H1 (cell line): ENCODE data around the gene RPTOR. TPM values are rescaled to one million over a fixed set of nuclear protein-coding genes. Genes with fewer than 3 reads are reported as not detected.

Source experiments
- CTCF ChIA-PET: fragments of 300-600 bp; sonication (Branson Sonifier 250); formaldehyde crosslinking; loops from one replicate; lab custom pipeline; 2021; ENCODE audit not compliant: partially characterized antibody; lab: Charles Lee
- POLR2A ChIA-PET: fragments of 300-600 bp; sonication (Branson Sonifier 250); formaldehyde crosslinking; loops from one replicate; lab custom pipeline; 2021; ENCODE audit warnings: inconsistent platforms; ENCODE audit not compliant: partially characterized antibody; lab: Charles Lee
- DNase-seq, 2 experiments: peaks; one replicate each; pipeline versions ENCODE4 v3.0.0 to v3.0.0-alpha.2; 2010 to 2022; ENCODE audit warnings: low spot score in 2 of 2, low read depth in 1 of 2, mixed read lengths in 1 of 2
- FAIRE-seq: peaks from 2 replicates; lab custom pipeline; 2011; peaks lifted over from hg19 to GRCh38; lab: Jason Lieb, UNC
- H2AFZ ChIP-seq: 2 replicates; pipeline ENCODE4 v1.8.1; 2012; ENCODE audit warnings: low read length, inconsistent platforms
- H2AK5ac ChIP-seq: 2 replicates; pipeline ENCODE4 v1.6.1; 2013; ENCODE audit warnings: low read depth, low read length
- H2BK120ac ChIP-seq: replicated peaks from 2 replicates; pipeline ENCODE3; 2013; ENCODE audit warnings: low read depth, low read length, inconsistent platforms
- H2BK12ac ChIP-seq: 2 replicates; pipeline ENCODE4 v1.6.1; 2013; ENCODE audit warnings: low read depth, low read length
- H2BK15ac ChIP-seq: 2 replicates; pipeline ENCODE4 v1.6.1; 2013; ENCODE audit warnings: low read length
- H2BK20ac ChIP-seq: 2 replicates; pipeline ENCODE4 v1.6.1; 2013; ENCODE audit warnings: low read length
- H2BK5ac ChIP-seq: 2 replicates; pipeline ENCODE4 v1.6.1; 2013; ENCODE audit warnings: low read depth, low read length
- H3K14ac ChIP-seq: 2 replicates; pipeline ENCODE4 v1.6.1; 2013; ENCODE audit warnings: inconsistent platforms; ENCODE audit not compliant: insufficient read length
- H3K18ac ChIP-seq: 2 replicates; pipeline ENCODE4 v1.6.1; 2013; ENCODE audit warnings: low read length; ENCODE audit errors: extremely low read depth
- H3K23ac ChIP-seq: 2 replicates; pipeline ENCODE4 v1.6.1; 2013; ENCODE audit warnings: inconsistent platforms; ENCODE audit not compliant: insufficient read length
- H3K23me2 ChIP-seq: 2 replicates; pipeline ENCODE4 v1.6.1; 2013; ENCODE audit warnings: low read depth, low read length
- H3K27ac ChIP-seq: 2 replicates; pipeline ENCODE4 v1.6.1; 2011; ENCODE audit warnings: low read depth, low read length, inconsistent platforms
- H3K27me3 ChIP-seq, 4 experiments: replicated peaks in 1 of 4; 1 replicate in 1 of 4; 2 replicates in 3 of 4; pipeline versions ENCODE4 v1.6.1 to v1.8.1; 2011 to 2013; ENCODE audit warnings: low read length in 3 of 4, mild to moderate bottlenecking in 3 of 4, inconsistent platforms in 2 of 4, mixed read lengths in 2 of 4, moderate library complexity in 1 of 4; ENCODE audit not compliant: control insufficient read depth in 3 of 4, insufficient read depth in 3 of 4; ENCODE audit errors: extremely low read depth in 1 of 4
- H3K36me3 ChIP-seq, 4 experiments: 2 replicates each; pipeline versions ENCODE4 v1.6.1 to v1.8.1; 2011 to 2013; ENCODE audit warnings: mild to moderate bottlenecking in 4 of 4, low read length in 3 of 4, moderate library complexity in 2 of 4, control low read depth in 1 of 4, inconsistent platforms in 1 of 4; ENCODE audit not compliant: insufficient read depth in 4 of 4, control insufficient read depth in 2 of 4
- H3K4ac ChIP-seq: replicated peaks from 2 replicates; pipeline ENCODE3; 2013; ENCODE audit warnings: low read length, low read depth, mixed read lengths, inconsistent platforms; ENCODE audit not compliant: insufficient read length
- H3K4me1 ChIP-seq, 4 experiments: replicated peaks in 1 of 4; 1 replicate in 1 of 4; 2 replicates in 3 of 4; pipeline versions ENCODE4 v1.6.1 to v1.8.1; 2011 to 2013; ENCODE audit warnings: low read length in 3 of 4, inconsistent platforms in 2 of 4, mixed read lengths in 1 of 4; ENCODE audit not compliant: insufficient read depth in 4 of 4, control insufficient read depth in 3 of 4
- H3K4me2 ChIP-seq, 2 experiments: 2 replicates each; pipeline versions ENCODE4 v1.6.1 to v1.8.1; 2011 to 2013; ENCODE audit warnings: low read depth in 2 of 2, low read length in 2 of 2, control low read depth in 1 of 2, inconsistent platforms in 1 of 2, mild to moderate bottlenecking in 1 of 2; ENCODE audit not compliant: insufficient read depth in 1 of 2
- H3K4me3 ChIP-seq, 4 experiments: fragments of 200-600, 300-600 bp in 1 of 4; sonication (generic), shearing (Covaris generic), sonication (Bioruptor Twin) in 1 of 4; 2 replicates each; pipeline versions ENCODE4 v1.5.1 to v1.8.1; 2011 to 2016; ENCODE audit warnings: low read length in 4 of 4, low read depth in 3 of 4, control low read depth in 2 of 4, inconsistent platforms in 2 of 4, mild to moderate bottlenecking in 2 of 4, mixed read lengths in 1 of 4, moderate library complexity in 1 of 4; ENCODE audit not compliant: insufficient read depth in 2 of 4; ENCODE audit errors: extremely low read depth in 1 of 4
- H3K56ac ChIP-seq: replicated peaks from 2 replicates; pipeline ENCODE3; 2013; ENCODE audit warnings: low read depth, mild to moderate bottlenecking, mixed read lengths, low read length, inconsistent platforms; ENCODE audit not compliant: insufficient read length
- H3K79me1 ChIP-seq: 2 replicates; pipeline ENCODE4 v1.6.1; 2013; ENCODE audit warnings: low read depth, low read length, control low read depth
- H3K79me2 ChIP-seq, 2 experiments: 2 replicates each; pipeline versions ENCODE4 v1.6.1 to v1.8.1; 2012 to 2013; ENCODE audit warnings: low read length in 2 of 2, mild to moderate bottlenecking in 2 of 2, inconsistent platforms in 1 of 2; ENCODE audit not compliant: insufficient read depth in 2 of 2, control insufficient read depth in 1 of 2
- H3K9ac ChIP-seq, 4 experiments: replicated peaks in 1 of 4; 1 replicate in 1 of 4; 2 replicates in 3 of 4; pipeline versions ENCODE4 v1.6.1 to v1.8.1; 2011 to 2013; ENCODE audit warnings: low read depth in 3 of 4, low read length in 3 of 4, control low read depth in 2 of 4, mild to moderate bottlenecking in 2 of 4, moderate library complexity in 2 of 4, inconsistent platforms in 1 of 4; ENCODE audit errors: extremely low read depth in 1 of 4
- H3K9me3 ChIP-seq, 2 experiments: 2 replicates each; pipeline versions ENCODE4 v1.6.1 to v1.8.1; 2012 to 2013; ENCODE audit warnings: mild to moderate bottlenecking in 2 of 2, moderate library complexity in 2 of 2, control low read depth in 1 of 2, inconsistent platforms in 1 of 2, low read depth in 1 of 2, low read length in 1 of 2, mixed read lengths in 1 of 2; ENCODE audit not compliant: insufficient read depth in 2 of 2
- H4K20me1 ChIP-seq, 2 experiments: replicated peaks in 1 of 2; 2 replicates each; pipeline versions ENCODE3 to v1.8.1; 2011 to 2013; ENCODE audit warnings: inconsistent platforms in 2 of 2, low read length in 2 of 2, mild to moderate bottlenecking in 1 of 2; ENCODE audit not compliant: insufficient read depth in 2 of 2, control insufficient read depth in 1 of 2
- H4K5ac ChIP-seq: 2 replicates; pipeline ENCODE4 v1.6.1; 2013; ENCODE audit warnings: low read length, low read depth, mixed read lengths, inconsistent platforms; ENCODE audit not compliant: insufficient read length
- H4K8ac ChIP-seq: 2 replicates; pipeline ENCODE4 v1.8.0; 2013; ENCODE audit warnings: mild to moderate bottlenecking, moderate library complexity, low read length, inconsistent platforms; ENCODE audit not compliant: insufficient read depth; ENCODE audit errors: extremely low read depth
- H4K91ac ChIP-seq: replicated peaks from 2 replicates; pipeline ENCODE3; 2013; ENCODE audit warnings: low read length, mixed read lengths, inconsistent platforms; ENCODE audit not compliant: insufficient read length
- BRCA1 ChIP-seq: IDR thresholded peaks from 2 replicates; pipeline ENCODE4 v1.6.1; 2012; ENCODE audit warnings: low read depth, low read length, improper control_type of control experiment
- CBX5 ChIP-seq: fragments of 300-800, 300-1000 bp; sonication (generic); IDR thresholded peaks from 2 replicates; pipeline ENCODE4 v1.7.1; 2016; ENCODE audit warnings: antibody characterized with exemption, low read length, low read depth
- CBX8 ChIP-seq: fragments of 300-800, 300-1000 bp; sonication (generic); IDR thresholded peaks from 2 replicates; pipeline ENCODE4 v1.7.1; 2016; ENCODE audit warnings: low read depth, low read length, borderline replicate concordance
- GABPA ChIP-seq: IDR thresholded peaks from 2 replicates; pipeline ENCODE4 v1.6.1; 2011; ENCODE audit warnings: mild to moderate bottlenecking, low read length, moderate library complexity, borderline replicate concordance; ENCODE audit not compliant: insufficient read depth
- HDAC6 ChIP-seq: IDR thresholded peaks from one replicate; pipeline ENCODE4 v1.7.1; 2012; ENCODE audit warnings: low read depth, mild to moderate bottlenecking, inconsistent platforms, low read length, moderate library complexity
- KDM4A ChIP-seq: IDR thresholded peaks from one replicate; pipeline ENCODE4 v1.7.1; 2012; ENCODE audit warnings: low read depth, mild to moderate bottlenecking, moderate library complexity, low read length, inconsistent platforms; ENCODE audit not compliant: severe bottlenecking
- KDM5A ChIP-seq: fragments of 200-600 bp; IDR thresholded peaks from 2 replicates; pipeline ENCODE4 v1.7.1; 2012; ENCODE audit warnings: mild to moderate bottlenecking, low read length, inconsistent platforms, mixed read lengths
- POLR2A ChIP-seq, 2 experiments: IDR thresholded peaks; 1 replicate in 1 of 2; 2 replicates in 1 of 2; pipeline ENCODE4 v1.6.1; 2011; ENCODE audit warnings: low read depth in 2 of 2, low read length in 2 of 2, mild to moderate bottlenecking in 2 of 2; ENCODE audit errors: control extremely low read depth in 1 of 2
- TCF12 ChIP-seq: IDR thresholded peaks from 2 replicates; pipeline ENCODE4 v1.6.1; 2011; ENCODE audit warnings: low read depth, mild to moderate bottlenecking, low read length
- YY1 ChIP-seq: IDR thresholded peaks from 2 replicates; pipeline ENCODE4 v1.6.1; 2011; ENCODE audit warnings: low read depth, mild to moderate bottlenecking, low read length
- WGBS, 2 experiments: shearing (Covaris generic) in 1 of 2; methylation state at CpG; one replicate each; pipeline versions ENCODE4 v1.1.6 to v1.1.7; 2013 to 2015; ENCODE audit warnings: low lambda C conversion rate in 2 of 2, mixed read lengths in 2 of 2, inconsistent platforms in 1 of 2, low coverage in 1 of 2, missing lambda C conversion rate in 1 of 2; ENCODE audit not compliant: insufficient replicate concordance in 2 of 2, insufficient coverage in 1 of 2, insufficient read length in 1 of 2; ENCODE audit errors: extremely low coverage in 1 of 2, missing lambda C conversion rate in 1 of 2; 5-methylcytosine and 5-hydroxymethylcytosine counted together
- polyA plus RNA-seq, 7 experiments: library from polyadenylated mRNA; depleted of rRNA in 3 of 7; stranded (reverse) in 5 of 7; unstranded in 2 of 7; fragments of >200 nt in 5 of 7; fragments of 200-250 nt in 2 of 7; gene quantifications; 1 replicate in 5 of 7; 2 replicates in 1 of 7; 4 replicates in 1 of 7; pipeline versions ENCODE4 v1.2.1 to v1.2.3, GENCODE V29; 2011 to 2013; ENCODE audit warnings: missing spikeins in 2 of 7, mixed read lengths in 2 of 7
- total RNA-seq: library from RNA; stranded (reverse); fragmentation: NEBNext Ultra II Directional; extraction: Animal tissue kit (Norgen Biotek cat#: 25700); gene quantifications from 2 replicates; pipeline ENCODE4 v1.2.1, GENCODE V29; 2021
- TF ChIP-seq, protein P1 (sequence below): IDR thresholded peaks from 2 replicates; pipeline ENCODE4 v1.6.1; 2012; ENCODE audit warnings: low read length, inconsistent platforms

The RPTOR gene
- total and polyA plus RNA-seq, 2 of the 8 experiments (the other 6 are each of a cell fraction or from before 2014, with no cell fraction given) = 6.9 to 28.7 TPM

GRCh38 chr17:80790981-80791742 is 246.5 kb downstream of the RPTOR start:
- Histone ChIP-seq H2BK5ac (no peak overlapping the region), H2BK12ac (no peak overlapping the region), H3K9me3 (no peaks in the 10 kb centered on the region), H2AFZ (no peak overlapping the region), H3K56ac (no peak overlapping the region), H3K14ac (no peak overlapping the region), H4K91ac (no peak overlapping the region), H2BK15ac (no peak overlapping the region), H3K27ac (no peak overlapping the region), H3K23ac (no peak overlapping the region), H2BK120ac (no peak overlapping the region), H2AK5ac (no peak overlapping the region), H2BK20ac (no peak overlapping the region), H3K18ac (no peak overlapping the region), H3K4me3 (no peak overlapping the region), H4K5ac (no peak overlapping the region), H3K9ac (no peak overlapping the region), H3K4ac (no peak overlapping the region), H4K20me1 (peaks cover 0 to 3% of the 10 kb centered on the region in 2 experiments), H3K79me2 (no peaks in the 10 kb centered on the region), H3K4me2 (no peak overlapping the region), H3K23me2 (no peaks in the 10 kb centered on the region), H3K27me3 (no peaks in the 10 kb centered on the region), H4K8ac (no peak overlapping the region), H3K4me1 (peaks cover 0 to 4% (median 3%) of the 10 kb centered on the region in 4 experiments; a peak in 4 of 7 replicates), H3K36me3 (no peaks in the 10 kb centered on the region), H3K79me1 (no peaks in the 10 kb centered on the region)
- FAIRE-seq (no peak), DNase-seq (no peak)
- ChIA-PET CTCF (interaction anchor here (1.0 to 1.9 kb wide), 6 partner anchors 10 to 108 kb away, joined by 3 to 5 read pairs (median 4); no protein-coding TSS in a partner anchor), POLR2A (interaction anchor here (1.3 kb wide), 1 partner anchor 17 kb away, joined by 4 read pairs; no protein-coding TSS in a partner anchor)
- 96% methylated on average over 9 of the region's 10 CpGs; no CpG with 5 or more reads in 1 of the 2 experiments for WGBS, 2 experiments
- TF ChIP-seq TCF12 = no peak
- no peak for TF ChIP-seq HDAC6
- TF ChIP-seq, protein P1, sequence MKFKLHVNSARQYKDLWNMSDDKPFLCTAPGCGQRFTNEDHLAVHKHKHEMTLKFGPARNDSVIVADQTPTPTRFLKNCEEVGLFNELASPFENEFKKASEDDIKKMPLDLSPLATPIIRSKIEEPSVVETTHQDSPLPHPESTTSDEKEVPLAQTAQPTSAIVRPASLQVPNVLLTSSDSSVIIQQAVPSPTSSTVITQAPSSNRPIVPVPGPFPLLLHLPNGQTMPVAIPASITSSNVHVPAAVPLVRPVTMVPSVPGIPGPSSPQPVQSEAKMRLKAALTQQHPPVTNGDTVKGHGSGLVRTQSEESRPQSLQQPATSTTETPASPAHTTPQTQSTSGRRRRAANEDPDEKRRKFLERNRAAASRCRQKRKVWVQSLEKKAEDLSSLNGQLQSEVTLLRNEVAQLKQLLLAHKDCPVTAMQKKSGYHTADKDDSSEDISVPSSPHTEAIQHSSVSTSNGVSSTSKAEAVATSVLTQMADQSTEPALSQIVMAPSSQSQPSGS = no peak
- no peak for TF ChIP-seq KDM4A
- TF ChIP-seq CBX8 = no peak
- no peak for TF ChIP-seq GABPA
- TF ChIP-seq CBX5 = no peak
- no peak for TF ChIP-seq KDM5A
- TF ChIP-seq YY1 = no peak
- TF ChIP-seq BRCA1 = no peak
- no peak for TF ChIP-seq POLR2A (IDR thresholded peaks at IDR 0.05; ENCODE audit: control extremely low read depth in 1 of 2, low read depth in 2 of 2, low read length in 2 of 2)
